CD4-positive, alpha-beta T cell treated with Interleukin-1 beta for 1 hour (primary cell): Measurements from ENCODE around the gene DPP10.
"Not testable (repeated sequence)": the region's sequence is repeated elsewhere in the genome, so short reads cannot be mapped to it uniquely, and the experiment has no call there.

Experiments used
- DNase-seq, 2 donors: peaks; one replicate each; pipeline ENCODE4 v3.0.0-alpha.2; 2020 to 2022

The DPP10 gene

GRCh38 chr2:114843963-114844362 is 401.5 kb downstream of the DPP10 start:
- DNase-seq: no peak

- no peak for DNase-seq
These were observed 414.8 kb downstream of the DPP10 start for GRCh38 chr2:114857196-114857595.

DNA sequence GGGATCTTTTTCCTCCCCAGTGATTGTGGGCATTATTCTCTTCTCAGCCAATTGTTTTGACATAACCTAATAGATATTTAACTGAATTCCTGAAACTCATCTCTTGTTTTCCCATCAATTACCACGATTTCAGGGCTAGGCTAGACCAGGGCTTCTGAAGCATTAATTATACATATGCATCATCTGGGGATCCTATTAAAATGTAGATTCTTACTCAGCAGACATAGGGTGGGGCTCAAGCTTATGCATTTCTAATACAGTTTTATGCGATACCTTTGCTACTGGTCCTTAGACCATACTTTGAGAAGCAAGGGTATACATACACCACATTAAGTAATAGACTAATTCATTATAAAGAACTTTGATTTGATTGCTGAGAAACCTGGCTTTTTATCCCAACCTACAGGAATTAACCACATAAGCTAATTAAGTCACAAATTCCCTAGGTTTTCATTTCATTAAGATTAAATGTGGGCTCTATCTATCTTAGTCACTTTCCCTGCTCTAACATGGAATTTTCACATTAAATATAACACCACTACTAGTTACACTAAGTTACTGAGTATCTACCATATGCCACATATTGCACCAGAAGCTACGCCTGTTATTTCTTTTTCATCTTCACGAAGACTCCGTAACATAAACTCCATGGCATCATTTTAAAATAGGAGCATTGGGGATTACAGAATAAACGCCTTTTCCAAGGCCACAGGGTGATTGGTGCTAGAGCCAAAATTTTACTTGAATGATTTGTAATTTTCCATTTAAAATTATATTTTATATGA is 417.5 kb downstream of the DPP10 start:
- DNase-seq: no peak

- DNase-seq: no peak
These were observed 419.8 kb downstream of the DPP10 start for GRCh38 chr2:114862243-114862642.

- no peak for DNase-seq
These were observed 422.5 kb downstream of the DPP10 start for GRCh38 chr2:114864901-114865300.

- no peak for DNase-seq
These were observed 437.6 kb downstream of the DPP10 start for GRCh38 chr2:114880046-114880445.

GRCh38 chr2:114919985-114920384 is 477.5 kb downstream of the DPP10 start:
- DNase-seq: no peak

DNA sequence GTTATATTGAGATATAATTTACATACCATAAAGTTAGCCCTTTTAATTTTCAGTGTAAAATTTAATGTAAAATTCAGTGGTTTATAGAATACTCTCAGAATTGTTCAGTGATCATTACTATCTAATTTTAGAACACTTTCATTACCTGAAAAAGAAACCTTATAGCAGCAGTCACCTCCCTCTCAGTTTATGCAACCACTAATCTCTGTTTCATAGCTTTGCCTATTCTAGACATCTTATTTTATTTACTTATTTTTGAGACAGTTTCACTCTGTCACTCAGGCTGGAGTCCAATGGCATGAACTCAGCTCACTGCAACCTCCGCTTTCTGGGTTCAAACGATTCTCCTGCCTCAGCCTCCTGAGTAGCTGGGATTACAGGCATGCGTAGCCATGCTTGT is 479.6 kb downstream of the DPP10 start:
- DNase-seq: no peak

- no peak for DNase-seq
These were observed 483.1 kb downstream of the DPP10 start for GRCh38 chr2:114925296-114926255.

DNA sequence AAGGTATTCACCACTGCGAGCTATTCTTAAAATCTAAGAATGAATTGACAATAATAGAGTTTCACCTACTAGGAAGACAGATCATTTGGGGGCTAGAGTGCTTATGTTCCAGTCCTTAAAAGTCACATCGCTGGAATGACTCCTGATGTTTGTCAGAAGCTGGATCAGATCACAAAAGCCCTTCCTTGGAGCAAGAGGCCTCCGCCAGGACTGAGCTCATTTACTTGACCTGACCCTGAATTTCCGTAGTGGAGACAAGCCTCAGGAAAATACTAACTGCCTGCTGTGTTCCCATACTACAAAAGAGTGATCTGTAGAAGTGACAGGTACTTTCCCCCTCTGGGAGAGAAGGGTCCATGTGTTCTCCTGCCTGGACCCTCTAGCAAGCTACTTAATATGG is 483.9 kb downstream of the DPP10 start:
- no peak for DNase-seq

DNA sequence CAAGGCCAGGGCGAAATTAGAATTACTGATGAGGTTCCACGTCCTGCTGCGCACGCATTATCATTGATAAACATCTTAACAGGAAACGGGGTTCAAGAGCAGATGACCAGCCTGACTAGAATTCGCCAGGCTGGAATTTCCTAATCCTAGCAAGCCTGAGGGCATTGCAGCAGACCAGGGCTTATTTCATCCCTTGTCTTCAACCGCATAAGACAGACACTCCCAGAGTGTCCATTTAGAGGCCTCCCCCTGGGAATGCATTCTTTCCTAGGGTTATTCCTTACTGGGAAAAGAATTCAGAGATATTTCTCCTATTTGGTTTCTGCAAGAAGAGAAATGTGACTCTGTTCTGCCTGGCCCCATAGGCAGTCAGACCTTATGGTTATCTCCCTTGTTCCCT is 486.8 kb downstream of the DPP10 start:
- DNase-seq: no peak

- DNase-seq: no peak
These were observed 491.3 kb downstream of the DPP10 start for GRCh38 chr2:114933671-114934241.

DNA sequence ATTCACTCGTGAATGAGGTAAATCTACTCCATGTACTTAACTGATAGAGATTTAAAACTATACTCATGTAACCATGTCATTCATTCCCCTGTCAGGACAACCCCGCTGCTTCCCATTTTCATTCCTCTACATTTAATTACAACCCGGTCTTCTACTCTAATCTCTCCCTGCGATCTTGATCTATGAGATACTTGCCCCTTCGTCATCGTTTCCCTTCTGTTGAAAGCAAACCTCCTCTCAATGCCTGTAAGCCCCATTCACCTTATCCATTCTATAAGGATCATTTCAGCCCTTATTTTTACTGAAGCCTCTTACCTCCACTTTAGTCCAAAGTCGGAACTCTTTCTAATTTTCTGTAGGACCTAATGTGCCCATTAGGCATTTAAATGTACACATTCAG is 492.6 kb downstream of the DPP10 start:
- DNase-seq: no peak

GRCh38 chr2:114937366-114937930 is 495.0 kb downstream of the DPP10 start:
- DNase-seq: no peak

DNA sequence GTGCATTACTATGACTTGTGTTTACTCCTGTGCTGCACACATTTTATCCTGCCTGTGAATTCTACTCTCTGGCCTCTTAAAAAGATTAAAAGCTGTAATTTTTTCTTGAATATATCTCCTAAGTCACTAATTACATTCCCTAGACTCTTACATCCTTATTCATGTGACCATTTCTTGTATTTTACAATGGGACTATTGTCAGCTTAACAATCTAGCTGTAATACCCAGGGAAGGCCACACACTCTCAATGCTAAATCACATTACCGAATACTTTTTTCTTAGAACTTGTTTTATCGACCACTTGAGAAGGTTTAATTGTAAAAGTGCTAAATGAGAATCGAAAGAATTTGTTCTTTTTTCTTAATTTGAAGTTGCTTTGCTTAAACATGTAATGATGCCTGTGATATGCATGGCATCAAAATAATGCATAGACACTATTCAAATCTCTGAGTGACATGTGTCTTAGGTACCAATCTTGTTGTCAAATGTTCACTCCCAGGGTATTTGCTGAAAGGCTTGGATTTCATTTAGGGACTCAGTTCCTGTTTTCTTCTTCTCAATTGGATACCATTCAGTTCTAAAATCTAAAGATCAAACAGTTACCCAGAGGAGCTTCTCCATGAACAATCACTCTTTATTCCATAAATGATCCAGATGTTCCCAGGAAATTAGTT is 498.5 kb downstream of the DPP10 start:
- no peak for DNase-seq

DNA sequence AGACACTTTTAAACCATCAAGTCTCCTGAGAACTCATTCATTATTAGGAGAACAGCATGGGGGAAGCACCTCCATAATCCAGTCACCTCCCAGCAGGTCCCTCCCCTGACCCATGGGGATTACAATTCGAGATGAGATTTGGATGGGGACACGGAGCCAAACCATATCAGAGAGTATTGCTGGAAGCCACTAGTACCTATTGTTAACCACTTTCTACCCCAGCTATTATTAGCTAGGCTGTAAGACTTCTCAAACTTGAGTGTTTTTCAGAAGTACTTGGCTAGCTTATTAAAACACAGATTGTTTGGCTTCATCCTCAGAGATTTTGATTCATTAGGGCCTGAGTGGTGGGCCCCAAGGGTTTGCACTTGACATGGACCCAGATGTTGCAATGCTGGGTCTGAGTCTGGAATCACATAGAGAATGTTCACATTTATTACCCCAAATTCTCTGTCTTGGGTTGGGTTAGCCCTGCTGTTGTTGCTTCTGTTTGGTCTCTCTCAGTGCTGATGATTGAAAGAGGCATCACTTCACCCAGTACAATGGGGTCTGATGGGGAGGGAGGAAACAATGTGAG is 506.9 kb downstream of the DPP10 start:
- DNase-seq: no peak

DNA sequence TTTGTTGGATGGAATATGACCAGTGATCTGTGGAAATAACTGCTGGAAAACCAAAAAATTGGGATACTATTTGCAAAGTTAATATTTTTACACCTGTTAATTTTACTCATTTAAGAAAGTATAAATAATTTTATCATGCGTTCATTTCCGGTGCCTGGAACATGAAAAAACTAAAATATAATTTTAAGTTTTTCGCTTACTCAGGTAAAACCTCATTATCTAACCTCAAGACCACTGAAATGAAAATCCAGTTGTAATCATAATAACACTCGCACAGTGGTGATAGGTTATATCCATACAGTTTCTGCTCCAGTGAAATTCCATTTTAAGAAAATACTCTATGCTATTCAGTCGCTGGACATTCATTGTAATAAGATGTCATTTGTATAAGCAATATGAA is 517.9 kb downstream of the DPP10 start:
- no peak for DNase-seq

GRCh38 chr2:114962532-114962931 is 520.1 kb downstream of the DPP10 start:
- DNase-seq: no peak

GRCh38 chr2:114968748-114969400 is 526.4 kb downstream of the DPP10 start:
- no peak for DNase-seq

- DNase-seq: not testable (repeated sequence)
These were observed 561.9 kb downstream of the DPP10 start for GRCh38 chr2:115004321-115004720.

DNA sequence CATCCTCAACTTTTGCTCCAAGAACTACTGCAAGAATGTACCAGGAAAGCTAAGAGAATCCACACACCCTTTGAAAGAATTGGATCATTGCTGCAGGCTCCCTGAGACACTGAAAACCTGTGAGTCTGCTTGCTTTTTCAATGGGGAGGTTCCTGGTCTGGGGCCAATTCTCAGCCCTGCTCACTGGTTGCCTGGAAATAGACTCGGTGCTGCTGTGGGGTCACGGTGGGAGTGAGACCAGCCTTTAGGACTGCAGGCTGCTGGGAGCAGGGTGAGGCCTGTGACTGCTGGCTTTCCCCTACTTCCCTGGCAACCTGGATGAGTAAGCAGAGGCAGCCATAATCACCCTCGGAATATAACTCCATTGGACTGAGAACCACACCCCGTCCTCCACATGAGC is 569.3 kb downstream of the DPP10 start:
- no peak for DNase-seq

DNA sequence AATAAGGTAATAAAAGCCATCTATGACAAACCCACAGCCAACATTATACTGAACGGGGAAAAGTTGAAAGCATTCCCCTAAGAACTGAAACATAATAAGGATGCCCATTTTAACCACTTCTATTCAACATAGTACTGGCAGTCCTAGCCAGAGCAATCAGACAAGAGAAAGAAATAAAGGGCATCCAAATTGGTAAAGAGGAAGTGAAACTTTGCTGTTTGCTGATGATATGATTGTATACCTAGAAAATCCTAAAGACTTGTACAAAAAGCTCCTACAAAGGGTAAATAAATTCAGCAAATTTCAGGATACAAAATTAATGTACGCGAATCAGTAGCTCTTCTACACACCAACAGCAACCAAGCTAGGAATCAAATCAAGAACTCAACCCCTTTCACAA is 579.6 kb downstream of the DPP10 start:
- not testable (repeated sequence) for DNase-seq
